GM18517 (cell line): ENCODE measurements around the gene UBALD1.

Experiments
- ATAC-seq: cut with Tn5 transposase; IDR thresholded peaks from one replicate; pipeline ENCODE4 v1.9.1; 2021; ENCODE audit warnings: mild to moderate bottlenecking, moderate library complexity; ENCODE audit not compliant: unreplicated experiment

Gene UBALD1

DNA sequence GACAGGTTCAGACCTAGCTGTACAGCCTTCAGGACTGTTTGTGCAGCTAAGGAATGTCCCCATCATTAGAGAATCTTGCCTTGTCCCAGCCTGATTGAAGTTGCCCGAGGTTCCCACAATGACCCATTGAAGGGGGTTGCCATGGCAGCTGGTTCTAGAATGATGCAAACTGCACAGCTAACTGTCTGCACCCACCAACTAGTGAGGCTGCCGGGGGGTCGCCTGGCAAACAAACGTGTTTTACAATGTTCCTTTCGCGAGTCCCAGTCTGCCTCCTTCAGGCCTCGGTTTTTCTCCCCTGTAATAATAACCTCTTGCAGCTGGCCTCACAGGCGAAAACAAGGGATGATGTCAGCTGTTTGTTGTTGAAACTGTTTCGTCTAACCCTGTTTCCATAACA, 53.1 kb downstream of the UBALD1 start:
- ATAC-seq, result no peak
